Hypothalamus (tissue), 51 donors: ENCODE measurements around the gene RSPO1.

Source experiments
- DNase-seq, 51 donors: peaks; one replicate each; lab custom pipeline; 2025; lab: John Stamatoyannopoulos, UW

Gene RSPO1

DNA sequence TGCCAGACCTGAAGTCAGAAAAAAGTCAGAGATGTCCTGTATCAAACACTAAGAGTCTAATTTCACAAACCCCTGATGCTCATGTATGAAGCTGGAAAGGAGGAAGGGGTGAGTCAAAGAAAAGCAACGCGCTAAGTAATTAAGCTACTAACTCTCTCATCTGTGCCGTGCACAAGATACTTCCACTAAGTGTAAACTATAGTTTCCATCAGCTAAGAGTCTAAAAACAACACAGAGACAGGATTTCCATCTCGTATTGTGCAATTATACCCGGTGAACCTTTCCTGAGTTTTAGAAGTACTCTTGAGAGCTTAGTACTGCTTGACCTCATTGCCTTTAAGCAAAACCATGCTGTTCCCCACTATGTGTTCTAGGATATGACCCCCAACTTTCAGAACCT is 59.0 kb downstream of the RSPO1 start:
- DNase-seq = no peak

DNA sequence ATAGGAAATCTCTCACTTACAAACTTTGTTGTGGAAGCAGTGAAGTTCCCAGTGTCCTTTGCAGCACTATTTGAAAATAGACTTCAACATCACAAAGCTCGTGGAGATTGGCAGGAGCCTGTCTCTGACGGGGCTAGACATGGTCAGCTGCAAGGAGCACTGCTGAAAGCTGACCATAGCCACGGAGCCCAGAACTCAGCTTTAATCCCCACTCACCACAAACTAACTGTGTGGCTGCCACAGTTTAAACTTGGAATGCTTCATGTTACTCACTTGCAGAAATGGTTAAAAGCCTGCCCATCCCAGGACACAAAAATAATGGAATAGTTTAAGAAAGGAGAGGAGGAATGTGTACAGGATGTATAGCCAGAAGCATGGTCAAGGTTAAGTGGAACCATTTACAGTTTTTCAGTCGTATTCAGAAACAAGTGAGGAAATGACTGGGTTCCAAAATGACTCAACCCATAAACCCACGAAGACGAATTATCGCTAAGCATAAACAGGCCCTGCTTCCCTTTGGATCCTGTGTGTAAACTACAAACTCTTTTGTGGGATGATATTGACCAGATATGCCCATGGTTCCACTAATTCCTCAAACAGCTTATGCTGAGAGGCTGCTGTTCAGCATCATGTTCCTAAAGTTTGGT is 59.7 kb downstream of the RSPO1 start:
- DNase-seq = no peak

DNA sequence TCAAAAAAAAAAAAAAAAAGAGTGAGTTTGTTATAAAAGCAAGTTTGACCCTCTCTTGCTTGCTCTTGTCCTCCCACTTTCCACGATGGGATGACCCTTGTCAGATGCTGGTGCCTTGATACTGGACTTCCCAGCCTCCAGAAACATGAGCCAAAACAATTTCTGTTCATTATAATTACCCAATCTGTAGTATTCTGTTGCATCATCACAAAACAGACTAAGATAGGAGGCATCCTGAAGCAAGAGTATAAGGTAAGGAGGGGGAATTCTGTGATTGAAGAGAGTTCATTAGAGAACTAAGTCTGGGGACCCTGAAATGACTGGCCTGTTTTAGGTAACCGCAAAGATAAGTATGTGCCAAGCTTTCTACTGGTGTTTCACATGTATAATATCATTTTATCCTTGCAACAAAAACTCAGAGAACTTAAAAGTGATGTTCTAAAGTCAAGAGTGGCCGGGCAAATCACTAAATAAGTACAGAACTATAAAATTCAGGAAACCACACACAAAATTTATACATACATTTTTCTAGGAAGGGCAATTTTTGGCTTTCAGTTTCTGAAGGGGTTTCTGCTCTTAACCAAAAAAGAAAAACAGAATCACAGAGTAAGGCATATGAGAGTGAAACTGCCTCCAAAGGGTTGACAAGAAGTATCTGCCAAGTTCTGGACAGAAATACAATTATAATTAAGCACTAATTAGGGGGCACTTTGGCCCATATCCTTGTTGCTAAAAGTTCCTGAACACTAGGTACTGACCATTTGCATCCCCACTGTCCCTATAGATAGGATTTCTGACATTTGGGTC is 64.0 kb downstream of the RSPO1 start:
- DNase-seq = no peak

DNA sequence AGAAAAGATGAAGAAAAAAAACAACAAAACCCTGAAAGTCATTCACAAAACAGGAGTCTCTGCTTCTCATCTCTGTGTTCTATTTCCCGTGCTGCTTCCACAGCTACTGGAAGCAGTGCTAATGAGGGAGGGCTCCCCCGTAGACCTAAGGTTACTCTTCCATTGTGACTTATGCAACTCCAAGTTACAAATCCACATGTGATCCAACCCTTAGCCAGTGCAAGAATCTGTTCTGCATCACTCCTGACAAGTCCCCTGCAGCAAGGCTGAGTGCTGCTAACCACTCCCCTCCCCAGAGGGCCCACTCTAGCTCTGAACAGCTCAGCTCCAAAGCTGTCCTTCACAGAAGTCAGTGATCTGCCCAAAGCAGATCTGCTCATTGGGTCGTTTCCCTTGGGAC is 67.7 kb downstream of the RSPO1 start:
- no peak for DNase-seq

DNA sequence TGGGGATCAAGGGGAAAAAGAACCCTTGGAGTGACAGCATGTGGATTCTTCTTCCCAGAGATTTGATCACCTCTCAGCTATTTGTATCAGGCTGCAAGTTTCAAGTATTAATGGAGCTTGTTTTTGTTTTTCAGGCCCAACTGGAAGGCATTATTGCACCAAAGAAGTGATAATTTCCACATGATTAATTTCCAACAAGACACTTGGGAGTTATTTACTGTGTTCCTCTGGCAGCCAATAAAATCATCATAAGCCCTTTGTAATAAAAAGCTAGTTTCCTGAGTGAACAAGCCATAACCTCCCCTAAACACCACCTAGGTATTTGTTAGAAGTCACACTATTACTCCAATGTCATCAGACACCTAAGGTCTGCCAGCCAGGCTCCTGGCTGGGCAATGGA is 69.8 kb downstream of the RSPO1 start:
- no peak for DNase-seq

- DNase-seq = no peak
Observed at GRCh38 chr1:37562984-37563383, 71.7 kb downstream of the RSPO1 start.
